Measurements from ENCODE around the gene KCNH8. TPM values are rescaled to one million over a fixed set of nuclear protein-coding genes. Genes with fewer than 3 reads are reported as not detected.

Gene KCNH8
- total RNA-seq, 1 donor from 2014 or later: 2.3 TPM

- Histone ChIP-seq H3K4me3 (no peak overlapping the region), H3K27me3 (no peaks in the 10 kb centered on the region)
These were observed 145.0 kb downstream of the KCNH8 start for GRCh38 chr3:19293295-19293694.

GRCh38 chr3:19295208-19295607 lies 146.9 kb downstream of the KCNH8 start:
- H3K4me1 ChIP-seq: no peaks in the 10 kb centered on the region
- no peak overlapping the region for H3K9ac ChIP-seq
- Mint-ChIP-seq H3K27ac (no peak overlapping the region), H3K4me1 (no peaks in the 10 kb centered on the region), H3K9me3 (no peaks in the 10 kb centered on the region), H3K36me3 (no peaks in the 10 kb centered on the region), H3K4me3 (no peak overlapping the region), H3K27me3 (ENCODE audit: insufficient read depth, low read depth) (no peaks in the 10 kb centered on the region)
- H3K27ac ChIP-seq: no peak overlapping the region
- no peak overlapping the region for H3K4me2 ChIP-seq
- DNase-seq (ENCODE audit: low spot score): no peak
- H3K9me3 ChIP-seq (ENCODE audit: low read depth): no peaks in the 10 kb centered on the region
- no peak overlapping the region for H3K4me3 ChIP-seq
- no peak overlapping the region for H2AFZ ChIP-seq (replicated peaks)
- no peaks in the 10 kb centered on the region for H3K27me3 ChIP-seq
- H3K36me3 ChIP-seq: no peaks in the 10 kb centered on the region
- no peaks in the 10 kb centered on the region for H3F3A ChIP-seq (ENCODE audit: low read depth)
- no peaks in the 10 kb centered on the region for H3K79me2 ChIP-seq (ENCODE audit: low read depth)
- no peaks in the 10 kb centered on the region for H4K20me1 ChIP-seq (ENCODE audit: low read depth)
- TF ChIP-seq EZH2phosphoT487 (IDR thresholded peaks at IDR 0.05): no peak
- TF ChIP-seq CTCF (IDR thresholded peaks at IDR 0.05): no peak
- TF ChIP-seq EZH2 (IDR thresholded peaks at IDR 0.05): no peak

More at GRCh38 chr3:19293295-19293694, 145.0 kb downstream of the KCNH8 start:
- no peaks in the 10 kb centered on the region for H3K27me3 Mint-ChIP-seq (ENCODE audit: insufficient read depth, low read depth)
- DNase-seq (ENCODE audit: low spot score): no peak
- Histone ChIP-seq H2AFZ (replicated peaks) (no peak overlapping the region), H3F3A (ENCODE audit: low read depth) (no peaks in the 10 kb centered on the region), H3K79me2 (ENCODE audit: low read depth) (no peaks in the 10 kb centered on the region), H3K27ac (no peak overlapping the region), H3K9me3 (ENCODE audit: low read depth) (no peaks in the 10 kb centered on the region), H3K4me1 (no peaks in the 10 kb centered on the region), H3K4me2 (no peak overlapping the region), H3K9ac (no peak overlapping the region), H4K20me1 (ENCODE audit: low read depth) (no peaks in the 10 kb centered on the region), H3K36me3 (no peaks in the 10 kb centered on the region)
- H3K36me3 Mint-ChIP-seq: no peaks in the 10 kb centered on the region
- TF ChIP-seq EZH2phosphoT487 (IDR thresholded peaks at IDR 0.05): no peak
- TF ChIP-seq CTCF (IDR thresholded peaks at IDR 0.05): no peak
- H3K9me3 Mint-ChIP-seq: no peaks in the 10 kb centered on the region
- no peak overlapping the region for H3K27ac Mint-ChIP-seq
- no peaks in the 10 kb centered on the region for H3K4me1 Mint-ChIP-seq
- H3K4me3 Mint-ChIP-seq: no peak overlapping the region

GRCh38 chr3:19331931-19332330 lies 183.6 kb downstream of the KCNH8 start:
- H3K9me3 Mint-ChIP-seq: no peaks in the 10 kb centered on the region
- DNase-seq (ENCODE audit: low spot score): no peak
- H3K27me3 Mint-ChIP-seq (ENCODE audit: insufficient read depth, low read depth): no peaks in the 10 kb centered on the region
- H3K36me3 ChIP-seq: no peaks in the 10 kb centered on the region
- no peaks in the 10 kb centered on the region for H3K4me1 ChIP-seq
- no peak overlapping the region for H3K4me3 ChIP-seq
- no peak overlapping the region for H3K9ac ChIP-seq
- H3K36me3 Mint-ChIP-seq: no peaks in the 10 kb centered on the region
- H3K27me3 ChIP-seq: no peaks in the 10 kb centered on the region
- H3K4me2 ChIP-seq: no peak overlapping the region
- no peak overlapping the region for H3K27ac ChIP-seq
- peaks cover 9% of the 10 kb centered on the region for H3K4me1 Mint-ChIP-seq
- TF ChIP-seq EZH2phosphoT487 (IDR thresholded peaks at IDR 0.05): no peak
- TF ChIP-seq CTCF (IDR thresholded peaks at IDR 0.05): no peak
- TF ChIP-seq EZH2 (IDR thresholded peaks at IDR 0.05): no peak
- no peaks in the 10 kb centered on the region for H3K79me2 ChIP-seq (ENCODE audit: low read depth)
- no peak overlapping the region for H3K27ac Mint-ChIP-seq
- H3F3A ChIP-seq (ENCODE audit: low read depth): no peaks in the 10 kb centered on the region
- no peaks in the 10 kb centered on the region for H4K20me1 ChIP-seq (ENCODE audit: low read depth)
- no peaks in the 10 kb centered on the region for H3K9me3 ChIP-seq (ENCODE audit: low read depth)
- H3K4me3 Mint-ChIP-seq: no peak overlapping the region
- H2AFZ ChIP-seq (replicated peaks): no peak overlapping the region
